ENCODE data around the gene CNPY1.

- TF ChIP-seq CTCF (IDR thresholded peaks at IDR 0.05) (no peak), POLR2A (IDR thresholded peaks at IDR 0.05) (no peak)
These were observed 61.6 kb downstream of the CNPY1 start for GRCh38 chr7:155484483-155485399.

All from thyroid gland (tissue), 4 donors.